ENCODE data around the gene FUT6.

Gene FUT6

DNA sequence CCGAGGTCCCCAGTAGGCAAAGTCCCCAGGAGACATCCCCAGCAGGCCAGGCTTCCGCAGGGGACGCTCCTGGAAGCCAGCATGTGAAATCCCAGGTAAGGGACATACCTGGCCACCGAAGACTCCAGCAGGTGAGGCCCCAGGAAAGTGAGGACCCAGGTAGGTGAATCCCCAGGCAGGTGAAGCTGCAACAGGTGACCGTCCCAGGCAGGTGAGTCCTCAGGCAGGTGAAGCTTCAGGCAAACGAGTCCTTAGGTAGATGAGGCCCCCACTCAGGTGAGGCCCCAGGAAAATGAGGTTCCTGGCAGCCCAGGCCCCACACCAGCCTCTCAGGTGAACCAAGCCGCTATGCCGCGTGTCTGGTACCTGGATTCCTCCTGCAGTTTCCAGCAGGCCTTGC is 8.3 kb downstream of the FUT6 start (continued):
- TF ChIP-seq, protein P1, sequence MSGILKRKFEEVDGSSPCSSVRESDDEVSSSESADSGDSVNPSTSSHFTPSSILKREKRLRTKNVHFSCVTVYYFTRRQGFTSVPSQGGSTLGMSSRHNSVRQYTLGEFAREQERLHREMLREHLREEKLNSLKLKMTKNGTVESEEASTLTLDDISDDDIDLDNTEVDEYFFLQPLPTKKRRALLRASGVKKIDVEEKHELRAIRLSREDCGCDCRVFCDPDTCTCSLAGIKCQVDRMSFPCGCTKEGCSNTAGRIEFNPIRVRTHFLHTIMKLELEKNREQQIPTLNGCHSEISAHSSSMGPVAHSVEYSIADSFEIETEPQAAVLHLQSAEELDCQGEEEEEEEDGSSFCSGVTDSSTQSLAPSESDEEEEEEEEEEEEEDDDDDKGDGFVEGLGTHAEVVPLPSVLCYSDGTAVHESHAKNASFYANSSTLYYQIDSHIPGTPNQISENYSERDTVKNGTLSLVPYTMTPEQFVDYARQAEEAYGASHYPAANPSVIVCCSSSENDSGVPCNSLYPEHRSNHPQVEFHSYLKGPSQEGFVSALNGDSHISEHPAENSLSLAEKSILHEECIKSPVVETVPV (CRISPR knock-in tag; IDR thresholded peaks at IDR 0.05) = no peak

DNA sequence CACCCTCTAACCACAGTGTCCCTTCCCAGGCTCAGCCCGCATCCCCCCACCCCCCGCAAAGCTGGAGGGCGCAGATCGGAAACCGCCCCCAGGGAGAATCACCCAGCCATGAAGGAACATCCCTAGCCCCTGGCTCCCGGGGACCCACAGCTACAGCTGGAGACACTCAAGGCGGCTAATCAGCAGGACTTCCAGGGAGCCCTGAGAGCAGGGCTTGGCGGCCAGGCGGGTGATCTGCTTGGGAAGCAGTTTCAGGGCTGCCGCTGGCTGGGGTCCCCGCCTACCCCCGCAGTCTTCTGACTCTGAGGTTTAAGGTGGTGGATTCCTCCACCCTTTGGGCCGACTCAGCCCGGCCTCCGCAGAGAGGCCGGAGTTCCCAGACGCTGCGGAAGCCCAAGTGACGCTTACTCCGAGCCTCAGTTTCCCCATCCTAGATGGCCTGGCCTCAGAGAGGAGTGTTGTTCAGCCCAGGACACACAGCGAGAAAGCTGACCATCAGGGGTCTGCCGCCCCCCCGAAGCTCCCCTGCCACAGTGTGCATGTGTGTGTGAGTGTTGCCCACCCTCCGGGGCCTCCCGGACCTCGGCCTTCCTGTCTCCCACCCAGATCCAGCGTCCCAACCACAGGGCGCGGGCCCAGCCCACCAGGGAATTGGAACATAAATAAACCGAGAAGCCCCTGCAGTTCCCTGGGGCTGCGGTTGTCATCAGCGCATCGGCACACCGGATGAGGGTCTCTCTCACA is 9.8 kb downstream of the FUT6 start:
- no peak for ATAC-seq
- no peak for TF ChIP-seq CSDC2 (CRISPR knock-in tag; IDR thresholded peaks at IDR 0.05)
- TF ChIP-seq, protein P2, sequence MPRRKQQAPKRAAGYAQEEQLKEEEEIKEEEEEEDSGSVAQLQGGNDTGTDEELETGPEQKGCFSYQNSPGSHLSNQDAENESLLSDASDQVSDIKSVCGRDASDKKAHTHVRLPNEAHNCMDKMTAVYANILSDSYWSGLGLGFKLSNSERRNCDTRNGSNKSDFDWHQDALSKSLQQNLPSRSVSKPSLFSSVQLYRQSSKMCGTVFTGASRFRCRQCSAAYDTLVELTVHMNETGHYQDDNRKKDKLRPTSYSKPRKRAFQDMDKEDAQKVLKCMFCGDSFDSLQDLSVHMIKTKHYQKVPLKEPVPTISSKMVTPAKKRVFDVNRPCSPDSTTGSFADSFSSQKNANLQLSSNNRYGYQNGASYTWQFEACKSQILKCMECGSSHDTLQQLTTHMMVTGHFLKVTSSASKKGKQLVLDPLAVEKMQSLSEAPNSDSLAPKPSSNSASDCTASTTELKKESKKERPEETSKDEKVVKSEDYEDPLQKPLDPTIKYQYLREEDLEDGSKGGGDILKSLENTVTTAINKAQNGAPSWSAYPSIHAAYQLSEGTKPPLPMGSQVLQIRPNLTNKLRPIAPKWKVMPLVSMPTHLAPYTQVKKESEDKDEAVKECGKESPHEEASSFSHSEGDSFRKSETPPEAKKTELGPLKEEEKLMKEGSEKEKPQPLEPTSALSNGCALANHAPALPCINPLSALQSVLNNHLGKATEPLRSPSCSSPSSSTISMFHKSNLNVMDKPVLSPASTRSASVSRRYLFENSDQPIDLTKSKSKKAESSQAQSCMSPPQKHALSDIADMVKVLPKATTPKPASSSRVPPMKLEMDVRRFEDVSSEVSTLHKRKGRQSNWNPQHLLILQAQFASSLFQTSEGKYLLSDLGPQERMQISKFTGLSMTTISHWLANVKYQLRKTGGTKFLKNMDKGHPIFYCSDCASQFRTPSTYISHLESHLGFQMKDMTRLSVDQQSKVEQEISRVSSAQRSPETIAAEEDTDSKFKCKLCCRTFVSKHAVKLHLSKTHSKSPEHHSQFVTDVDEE (CRISPR knock-in tag; IDR thresholded peaks at IDR 0.05) = no peak
- TF ChIP-seq ESRRG (CRISPR knock-in tag; IDR thresholded peaks at IDR 0.05) = no peak
- TF ChIP-seq, protein P1 (CRISPR knock-in tag; IDR thresholded peaks at IDR 0.05) = no peak
- TF ChIP-seq ZNF70 (CRISPR knock-in tag; IDR thresholded peaks at IDR 0.05) = no peak
- no peak for TF ChIP-seq SNAI2 (CRISPR knock-in tag; IDR thresholded peaks at IDR 0.05)
- TF ChIP-seq ZNF8 (CRISPR knock-in tag; IDR thresholded peaks at IDR 0.05) = no peak
- no peak for TF ChIP-seq ISL1 (CRISPR knock-in tag; IDR thresholded peaks at IDR 0.05)
- TF ChIP-seq, protein P3, sequence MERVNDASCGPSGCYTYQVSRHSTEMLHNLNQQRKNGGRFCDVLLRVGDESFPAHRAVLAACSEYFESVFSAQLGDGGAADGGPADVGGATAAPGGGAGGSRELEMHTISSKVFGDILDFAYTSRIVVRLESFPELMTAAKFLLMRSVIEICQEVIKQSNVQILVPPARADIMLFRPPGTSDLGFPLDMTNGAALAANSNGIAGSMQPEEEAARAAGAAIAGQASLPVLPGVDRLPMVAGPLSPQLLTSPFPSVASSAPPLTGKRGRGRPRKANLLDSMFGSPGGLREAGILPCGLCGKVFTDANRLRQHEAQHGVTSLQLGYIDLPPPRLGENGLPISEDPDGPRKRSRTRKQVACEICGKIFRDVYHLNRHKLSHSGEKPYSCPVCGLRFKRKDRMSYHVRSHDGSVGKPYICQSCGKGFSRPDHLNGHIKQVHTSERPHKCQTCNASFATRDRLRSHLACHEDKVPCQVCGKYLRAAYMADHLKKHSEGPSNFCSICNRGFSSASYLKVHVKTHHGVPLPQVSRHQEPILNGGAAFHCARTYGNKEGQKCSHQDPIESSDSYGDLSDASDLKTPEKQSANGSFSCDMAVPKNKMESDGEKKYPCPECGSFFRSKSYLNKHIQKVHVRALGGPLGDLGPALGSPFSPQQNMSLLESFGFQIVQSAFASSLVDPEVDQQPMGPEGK (CRISPR knock-in tag; IDR thresholded peaks at IDR 0.05; ENCODE audit: borderline replicate concordance) = no peak
- TF ChIP-seq PPARA (CRISPR knock-in tag; IDR thresholded peaks at IDR 0.05; ENCODE audit: borderline replicate concordance) = no peak
- no peak for TF ChIP-seq RARB (CRISPR knock-in tag; IDR thresholded peaks at IDR 0.05)
- TF ChIP-seq, protein P4, sequence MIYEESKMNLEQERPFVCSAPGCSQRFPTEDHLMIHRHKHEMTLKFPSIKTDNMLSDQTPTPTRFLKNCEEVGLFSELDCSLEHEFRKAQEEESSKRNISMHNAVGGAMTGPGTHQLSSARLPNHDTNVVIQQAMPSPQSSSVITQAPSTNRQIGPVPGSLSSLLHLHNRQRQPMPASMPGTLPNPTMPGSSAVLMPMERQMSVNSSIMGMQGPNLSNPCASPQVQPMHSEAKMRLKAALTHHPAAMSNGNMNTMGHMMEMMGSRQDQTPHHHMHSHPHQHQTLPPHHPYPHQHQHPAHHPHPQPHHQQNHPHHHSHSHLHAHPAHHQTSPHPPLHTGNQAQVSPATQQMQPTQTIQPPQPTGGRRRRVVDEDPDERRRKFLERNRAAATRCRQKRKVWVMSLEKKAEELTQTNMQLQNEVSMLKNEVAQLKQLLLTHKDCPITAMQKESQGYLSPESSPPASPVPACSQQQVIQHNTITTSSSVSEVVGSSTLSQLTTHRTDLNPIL (CRISPR knock-in tag; IDR thresholded peaks at IDR 0.05; ENCODE audit: low read depth) = no peak
- no peak for TF ChIP-seq ZFP30 (CRISPR knock-in tag; IDR thresholded peaks at IDR 0.05)
- TF ChIP-seq ZFP3 (CRISPR knock-in tag; IDR thresholded peaks at IDR 0.05) = no peak

DNA sequence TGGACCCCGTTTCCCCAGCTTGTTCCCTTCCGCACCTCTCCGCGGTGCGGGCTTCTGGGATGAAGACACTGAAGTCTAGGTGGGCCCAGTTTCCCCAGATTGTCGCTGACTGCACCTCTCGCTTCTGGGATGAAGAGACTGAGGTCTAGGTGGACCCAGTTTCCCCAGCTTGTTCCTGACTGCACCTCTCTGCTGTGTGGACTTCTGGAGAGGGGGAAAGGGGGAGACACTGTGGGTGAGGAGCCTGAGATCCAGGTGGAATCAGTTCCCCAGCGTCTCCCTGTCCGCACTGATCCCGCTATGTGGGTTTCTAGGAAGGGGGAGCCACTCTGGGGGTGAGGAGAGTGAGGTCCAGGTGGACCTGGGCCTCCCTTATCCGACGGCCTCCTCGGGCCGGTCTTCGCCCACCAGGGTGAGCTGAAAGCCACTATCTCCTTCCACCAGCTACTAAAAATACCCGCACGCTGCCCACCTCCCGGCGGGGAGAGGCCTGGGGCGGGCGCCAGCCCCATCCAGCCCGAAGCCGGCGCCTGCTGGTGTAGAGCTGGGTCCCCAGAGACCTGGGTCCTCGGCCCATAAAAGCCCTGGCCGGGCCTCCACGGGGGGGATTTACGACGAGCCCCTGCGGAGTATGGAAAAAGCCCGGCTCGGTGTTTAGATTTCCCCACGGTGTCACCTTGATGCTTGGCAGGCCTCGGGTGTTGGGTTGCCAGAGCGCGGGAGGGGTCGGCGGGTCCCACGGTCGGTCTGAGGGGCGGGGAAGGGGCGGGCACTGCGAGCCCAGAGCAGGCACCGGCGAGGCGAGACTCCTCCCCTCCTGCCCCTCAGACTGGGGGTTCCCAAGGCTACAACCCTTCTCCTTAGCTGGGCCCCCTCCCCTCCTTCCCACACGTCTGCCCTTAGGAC is 10.6 kb downstream of the FUT6 start:
- ATAC-seq = peak; percentile 23
- TF ChIP-seq SNAI2 (CRISPR knock-in tag; IDR thresholded peaks at IDR 0.05) (no peak), TCF4 (CRISPR knock-in tag; IDR thresholded peaks at IDR 0.05; ENCODE audit: borderline replicate concordance) (peak; percentile 41; the same call in 1 of the 2 replicates), PPARA (CRISPR knock-in tag; IDR thresholded peaks at IDR 0.05; ENCODE audit: borderline replicate concordance) (no peak), ZFP30 (CRISPR knock-in tag; IDR thresholded peaks at IDR 0.05) (no peak), RARB (CRISPR knock-in tag; IDR thresholded peaks at IDR 0.05) (no peak), ZC3H10 (CRISPR knock-in tag; IDR thresholded peaks at IDR 0.05) (no peak), OSR1 (CRISPR knock-in tag; IDR thresholded peaks at IDR 0.05) (no peak)
- TF ChIP-seq, protein P4 (CRISPR knock-in tag; IDR thresholded peaks at IDR 0.05; ENCODE audit: low read depth) = no peak
- TF ChIP-seq, protein P5, sequence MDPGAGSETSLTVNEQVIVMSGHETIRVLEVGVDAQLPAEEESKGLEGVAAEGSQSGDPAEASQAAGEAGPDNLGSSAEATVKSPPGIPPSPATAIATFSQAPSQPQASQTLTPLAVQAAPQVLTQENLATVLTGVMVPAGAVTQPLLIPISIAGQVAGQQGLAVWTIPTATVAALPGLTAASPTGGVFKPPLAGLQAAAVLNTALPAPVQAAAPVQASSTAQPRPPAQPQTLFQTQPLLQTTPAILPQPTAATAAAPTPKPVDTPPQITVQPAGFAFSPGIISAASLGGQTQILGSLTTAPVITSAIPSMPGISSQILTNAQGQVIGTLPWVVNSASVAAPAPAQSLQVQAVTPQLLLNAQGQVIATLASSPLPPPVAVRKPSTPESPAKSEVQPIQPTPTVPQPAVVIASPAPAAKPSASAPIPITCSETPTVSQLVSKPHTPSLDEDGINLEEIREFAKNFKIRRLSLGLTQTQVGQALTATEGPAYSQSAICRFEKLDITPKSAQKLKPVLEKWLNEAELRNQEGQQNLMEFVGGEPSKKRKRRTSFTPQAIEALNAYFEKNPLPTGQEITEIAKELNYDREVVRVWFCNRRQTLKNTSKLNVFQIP (CRISPR knock-in tag; IDR thresholded peaks at IDR 0.05; ENCODE audit: borderline replicate concordance, low read depth) = no peak
- TF ChIP-seq, protein P2 (CRISPR knock-in tag; IDR thresholded peaks at IDR 0.05) = no peak
